GM12891 (cell line): ENCODE results near the gene PCDHGB4.

Experiments used
- POLR2A ChIP-seq: IDR thresholded peaks from 2 replicates; pipeline ENCODE4 v1.6.1; 2011; ENCODE audit warnings: low read depth, low read length, control low read depth
- POLR2AphosphoS5 ChIP-seq: IDR thresholded peaks from 2 replicates; pipeline ENCODE4 v1.6.1; 2011; ENCODE audit warnings: low read depth, low read length, control low read depth
- TAF1 ChIP-seq: IDR thresholded peaks from 2 replicates; pipeline ENCODE4 v1.6.1; 2011; ENCODE audit warnings: low read depth, low read length, control low read depth

DNA sequence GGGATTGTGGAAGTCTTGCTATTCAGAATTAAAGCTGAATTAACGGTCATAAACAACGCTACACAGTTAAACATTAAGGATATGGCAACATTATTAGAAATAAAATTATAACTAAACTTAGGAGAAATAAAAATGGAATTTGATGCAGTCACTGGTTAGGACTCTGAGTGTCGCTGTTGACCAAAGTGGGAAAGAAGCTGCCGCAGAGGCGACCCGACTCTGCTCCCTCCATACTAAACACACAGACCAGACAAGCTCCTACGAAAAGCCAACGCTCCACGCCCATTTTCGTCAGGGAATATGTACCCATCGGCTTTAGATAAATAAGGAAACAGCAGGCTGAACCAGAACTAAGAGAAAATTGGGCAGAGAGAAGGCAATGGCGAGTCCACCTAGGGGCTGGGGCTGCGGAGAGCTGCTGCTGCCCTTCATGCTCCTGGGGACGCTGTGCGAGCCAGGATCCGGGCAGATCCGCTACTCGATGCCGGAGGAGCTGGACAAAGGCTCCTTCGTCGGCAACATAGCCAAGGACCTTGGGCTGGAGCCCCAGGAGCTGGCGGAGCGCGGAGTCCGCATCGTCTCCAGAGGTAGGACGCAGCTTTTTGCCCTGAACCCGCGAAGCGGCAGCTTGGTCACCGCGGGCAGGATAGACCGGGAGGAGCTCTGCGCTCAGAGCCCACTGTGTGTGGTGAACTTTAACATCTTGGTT is 23.4 kb upstream of the PCDHGB4 start, which contains the start of gene PCDHGA5:
- no peak for TF ChIP-seq TAF1
- TF ChIP-seq POLR2AphosphoS5 = no peak
- TF ChIP-seq POLR2A = no peak
